GM23248 (cell line): ENCODE results near the gene SUGCT.
"Not testable (repeated sequence)": the region's sequence is repeated elsewhere in the genome, so short reads cannot be mapped to it uniquely, and the experiment has no call there.

ENCODE experiments used
- EZH2 ChIP-seq: fragments of 200-600 bp; sonication (generic); IDR thresholded peaks from 2 replicates; pipeline ENCODE4 v1.6.1; 2018; ENCODE audit warnings: antibody characterized with exemption, mild to moderate bottlenecking; ENCODE audit not compliant: insufficient read depth, poor library complexity, severe bottlenecking
- EZH2phosphoT487 ChIP-seq: fragments of 200-600 bp; sonication (generic); IDR thresholded peaks from 2 replicates; pipeline ENCODE4 v1.6.1; 2018; ENCODE audit warnings: antibody characterized with exemption, moderate library complexity, mild to moderate bottlenecking, low read depth; ENCODE audit not compliant: insufficient read depth

DNA sequence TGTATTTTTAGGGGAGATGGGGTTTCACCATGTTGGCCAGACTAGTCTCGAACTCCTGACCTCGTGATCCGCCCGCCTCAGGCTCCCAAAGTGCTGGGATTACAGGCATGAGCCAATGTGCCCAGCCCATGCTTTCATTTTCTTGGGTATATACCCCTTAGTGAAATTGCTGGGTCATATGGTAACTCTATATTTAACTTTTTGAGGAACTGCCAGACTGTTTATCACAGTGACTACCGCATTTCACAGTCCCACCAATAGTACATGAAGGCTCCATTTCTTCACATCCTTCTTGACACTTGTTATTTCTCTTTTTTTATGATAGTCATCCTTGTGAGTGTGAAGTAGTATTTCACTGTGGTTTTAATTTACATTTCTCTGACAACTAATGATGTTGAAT, 134.0 kb downstream of the SUGCT start:
- TF ChIP-seq EZH2phosphoT487, EZH2: not testable (repeated sequence)
